Measurements from ENCODE around the gene CHRNE. TPM values are rescaled to one million over a fixed set of nuclear protein-coding genes. Genes with fewer than 3 reads are reported as not detected.
A peak's percentile ranks its signal among the peaks of the same experiment; 100 is the strongest.
"Not testable (repeated sequence)": the region's sequence is repeated elsewhere in the genome, so short reads cannot be mapped to it uniquely, and the experiment has no call there.

CHRNE gene
- total RNA-seq, 1 donor from 2014 or later: 0.98 TPM

DNA sequence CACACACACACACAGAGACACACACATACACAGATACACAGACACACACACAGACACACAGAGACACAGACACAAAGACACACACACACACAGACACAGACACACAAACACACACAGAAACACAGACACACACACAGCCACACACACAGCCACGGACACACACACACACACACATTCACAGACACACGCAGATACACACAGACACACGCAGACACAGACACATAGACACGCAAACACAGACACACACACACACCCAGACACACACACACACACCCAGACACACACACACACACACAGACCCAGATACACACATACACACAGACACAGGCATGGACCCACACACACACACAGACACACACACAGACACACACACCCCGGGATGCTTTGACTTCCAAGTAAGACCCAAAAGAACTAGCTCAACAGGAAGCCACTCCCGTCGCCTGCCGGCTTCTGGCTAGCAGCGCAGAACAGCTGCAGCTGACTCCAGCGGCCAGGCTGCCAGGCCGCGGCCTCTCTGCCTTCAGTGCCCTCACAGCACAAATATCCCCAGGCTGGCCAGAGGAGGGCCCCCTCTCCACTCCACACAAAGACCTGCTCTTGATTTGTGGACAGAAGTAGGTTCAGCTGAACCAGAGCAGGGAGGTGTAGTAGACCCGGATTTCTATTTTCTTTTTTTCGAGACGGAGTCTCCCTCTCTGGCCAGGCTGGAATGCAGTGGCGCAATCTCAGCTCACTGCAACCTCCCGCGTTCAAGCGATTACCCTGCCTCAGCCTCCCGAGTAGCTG is 6.0 kb upstream of the CHRNE start:
- TF ChIP-seq, protein P1, sequence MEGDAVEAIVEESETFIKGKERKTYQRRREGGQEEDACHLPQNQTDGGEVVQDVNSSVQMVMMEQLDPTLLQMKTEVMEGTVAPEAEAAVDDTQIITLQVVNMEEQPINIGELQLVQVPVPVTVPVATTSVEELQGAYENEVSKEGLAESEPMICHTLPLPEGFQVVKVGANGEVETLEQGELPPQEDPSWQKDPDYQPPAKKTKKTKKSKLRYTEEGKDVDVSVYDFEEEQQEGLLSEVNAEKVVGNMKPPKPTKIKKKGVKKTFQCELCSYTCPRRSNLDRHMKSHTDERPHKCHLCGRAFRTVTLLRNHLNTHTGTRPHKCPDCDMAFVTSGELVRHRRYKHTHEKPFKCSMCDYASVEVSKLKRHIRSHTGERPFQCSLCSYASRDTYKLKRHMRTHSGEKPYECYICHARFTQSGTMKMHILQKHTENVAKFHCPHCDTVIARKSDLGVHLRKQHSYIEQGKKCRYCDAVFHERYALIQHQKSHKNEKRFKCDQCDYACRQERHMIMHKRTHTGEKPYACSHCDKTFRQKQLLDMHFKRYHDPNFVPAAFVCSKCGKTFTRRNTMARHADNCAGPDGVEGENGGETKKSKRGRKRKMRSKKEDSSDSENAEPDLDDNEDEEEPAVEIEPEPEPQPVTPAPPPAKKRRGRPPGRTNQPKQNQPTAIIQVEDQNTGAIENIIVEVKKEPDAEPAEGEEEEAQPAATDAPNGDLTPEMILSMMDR (IDR thresholded peaks at IDR 0.05): peak; percentile 24 to 71 (median 36)
- TF ChIP-seq POLR2AphosphoS5 (IDR thresholded peaks at IDR 0.05; ENCODE audit: insufficient read depth in 1 of 2, low read depth in 1 of 2) (peak; percentile 54 to 63), POLR2A (IDR thresholded peaks at IDR 0.05) (no peak)
- intact Hi-C loops (cut with DNase I): loop anchor here (5.0 to 10.0 kb wide), 2 partner anchors 73 to 156 kb away; no protein-coding TSS in a partner anchor
- Histone ChIP-seq H3K4me3 (no peak overlapping the region), H3K4me1 (peaks cover 18% of the 10 kb centered on the region), H3K36me3 (no peaks in the 10 kb centered on the region), H3K27ac (peak overlapping the region; percentile 69), H3K9me3 (no peaks in the 10 kb centered on the region), H3K27me3 (no peaks in the 10 kb centered on the region)
- DNase-seq (ENCODE audit: extremely low spot score in 2 of 2): no peak

DNA sequence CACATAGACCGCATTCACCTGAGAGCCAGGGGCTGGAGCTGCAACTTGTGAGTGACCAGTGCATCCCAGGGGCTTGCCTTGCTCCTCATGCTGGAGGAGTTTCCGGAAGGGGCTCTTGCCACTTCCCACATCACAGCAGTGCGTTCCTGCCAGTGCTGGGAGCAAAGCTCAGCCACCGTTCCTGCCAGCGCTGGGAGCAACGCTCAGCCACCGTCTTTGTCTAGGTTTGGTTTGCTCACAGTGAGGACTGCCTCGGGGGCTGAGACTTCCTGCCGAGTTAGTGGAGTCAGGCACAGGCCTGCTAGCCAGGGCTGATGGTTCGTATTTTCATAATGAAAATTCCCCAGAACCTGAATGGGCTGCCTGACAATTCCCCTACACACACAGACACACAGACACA is 5.4 kb upstream of the CHRNE start:
- H3K36me3 ChIP-seq: no peaks in the 10 kb centered on the region
- peaks cover 21% of the 10 kb centered on the region for H3K4me1 ChIP-seq
- H3K27ac ChIP-seq: peak overlapping the region; percentile 69
- no peaks in the 10 kb centered on the region for H3K9me3 ChIP-seq
- H3K27me3 ChIP-seq: no peaks in the 10 kb centered on the region
- no peak overlapping the region for H3K4me3 ChIP-seq
- DNase-seq (ENCODE audit: extremely low spot score in 2 of 2): no peak
- intact Hi-C loops (cut with DNase I): loop anchor here (5.0 to 10.0 kb wide), 2 partner anchors 74 to 156 kb away; no protein-coding TSS in a partner anchor
- TF ChIP-seq, protein P1 (IDR thresholded peaks at IDR 0.05): no peak
- TF ChIP-seq POLR2A (IDR thresholded peaks at IDR 0.05) (no peak), POLR2AphosphoS5 (IDR thresholded peaks at IDR 0.05; ENCODE audit: insufficient read depth in 1 of 2, low read depth in 1 of 2) (no peak)

DNA sequence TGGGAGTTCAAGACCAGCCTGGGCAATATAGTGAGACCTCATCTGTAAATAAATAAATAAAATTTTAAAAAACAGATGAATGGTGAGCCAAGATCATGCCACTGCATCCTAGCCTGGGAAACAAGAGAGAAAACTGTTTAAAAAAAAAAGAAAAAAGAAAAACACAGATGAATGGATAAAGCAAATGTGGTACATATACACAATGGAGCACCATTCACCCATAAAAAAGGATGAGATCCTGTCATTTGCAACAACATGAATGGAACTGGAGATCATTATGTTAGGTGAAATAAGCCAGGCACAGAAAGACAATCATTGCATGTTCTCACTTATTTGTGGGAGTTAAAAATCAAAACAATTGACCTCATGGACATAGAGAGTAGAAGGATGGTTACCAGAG is 3.7 kb upstream of the CHRNE start:
- H3K9me3 ChIP-seq; H3K27me3 ChIP-seq; H3K4me3 ChIP-seq; DNase-seq (ENCODE audit: extremely low spot score in 2 of 2); H3K36me3 ChIP-seq; H3K27ac ChIP-seq: not testable (repeated sequence)
- H3K4me1 ChIP-seq: peaks cover 27% of the 10 kb centered on the region
- intact Hi-C loops (cut with DNase I): loop anchor here (5.0 to 10.0 kb wide), 2 partner anchors 76 to 158 kb away; no protein-coding TSS in a partner anchor

DNA sequence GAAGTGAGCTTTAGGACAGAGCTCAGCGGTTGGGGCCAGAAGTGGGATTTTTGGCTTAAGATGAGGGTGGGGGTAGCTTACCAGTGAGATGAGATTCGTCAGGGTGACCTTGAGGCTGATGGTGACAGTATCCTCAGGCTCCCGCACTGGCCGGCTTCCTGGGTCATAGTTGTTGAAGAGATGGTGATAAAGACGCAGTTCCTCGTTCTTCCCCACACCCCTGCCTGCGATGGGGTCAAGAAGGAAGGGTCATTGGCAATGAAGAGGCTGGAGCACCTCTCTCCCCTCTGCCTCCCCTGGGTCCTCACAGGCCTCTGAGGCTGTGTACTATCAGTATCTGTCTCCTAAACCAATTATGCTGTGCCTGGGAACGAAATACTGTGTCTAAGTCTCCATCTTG is 358 bp downstream of the CHRNE start:
- Histone ChIP-seq H3K9me3 (no peaks in the 10 kb centered on the region), H3K27me3 (no peaks in the 10 kb centered on the region), H3K4me3 (no peak overlapping the region), H3K27ac (peak overlapping the region; percentile 42), H3K36me3 (peaks cover 0 to 1% of the 10 kb centered on the region in 2 donors), H3K4me1 (peaks cover 29% of the 10 kb centered on the region)
- no peak for DNase-seq (ENCODE audit: extremely low spot score in 2 of 2)
- intact Hi-C loops (cut with DNase I): loop anchor here (10.0 kb wide), 1 partner anchor 162 kb away; no protein-coding TSS in a partner anchor
- TF ChIP-seq, protein P1 (IDR thresholded peaks at IDR 0.05): no peak
- no peak for TF ChIP-seq POLR2A (IDR thresholded peaks at IDR 0.05)
- TF ChIP-seq POLR2AphosphoS5 (IDR thresholded peaks at IDR 0.05; ENCODE audit: insufficient read depth in 1 of 2, low read depth in 1 of 2): no peak

DNA sequence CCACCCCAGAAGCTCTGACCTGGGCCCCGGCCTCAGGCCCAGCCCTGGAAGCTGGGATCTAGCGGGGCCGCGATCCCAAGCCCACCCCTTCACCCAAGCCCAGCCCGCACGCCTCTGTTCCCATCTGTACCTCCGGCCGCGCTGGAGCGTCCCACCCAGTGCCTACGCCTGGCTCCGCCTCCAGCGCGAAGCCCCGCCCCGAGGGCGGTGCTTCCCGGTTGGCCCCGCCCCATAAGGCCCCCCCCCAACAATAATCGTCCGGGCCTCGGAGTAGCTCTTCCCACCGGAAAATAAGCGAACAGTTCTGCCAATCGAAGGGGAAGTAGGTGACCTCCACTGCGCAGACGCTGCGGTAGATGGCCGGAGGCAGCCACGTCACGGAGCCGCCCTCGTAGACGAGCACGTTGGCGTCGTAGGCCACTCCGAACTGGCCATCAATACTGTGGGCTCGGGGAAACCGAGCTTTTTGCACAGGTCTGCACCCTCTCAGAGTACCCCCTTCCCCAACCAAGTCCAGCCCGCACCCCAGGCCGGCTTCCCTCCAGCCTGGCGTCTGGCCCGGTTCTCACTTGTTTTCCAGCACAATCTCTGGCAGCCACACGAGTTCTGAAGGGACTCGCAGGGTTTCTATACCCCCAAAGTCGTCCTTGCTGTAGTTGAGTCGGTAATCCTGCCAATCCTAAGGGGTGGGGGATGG is 1.1 kb downstream of the CHRNE start:
- no peaks in the 10 kb centered on the region for H3K9me3 ChIP-seq
- DNase-seq (ENCODE audit: extremely low spot score in 2 of 2): no peak
- TF ChIP-seq POLR2AphosphoS5 (IDR thresholded peaks at IDR 0.05; ENCODE audit: insufficient read depth in 1 of 2, low read depth in 1 of 2): no peak
- no peak for TF ChIP-seq POLR2A (IDR thresholded peaks at IDR 0.05)
- TF ChIP-seq, protein P1 (IDR thresholded peaks at IDR 0.05): no peak
- peak overlapping the region in 1 of 2 donors; percentile 4 for H3K4me3 ChIP-seq
- peaks cover 29% of the 10 kb centered on the region for H3K4me1 ChIP-seq
- peaks cover 0 to 9% of the 10 kb centered on the region in 2 donors for H3K36me3 ChIP-seq
- peak overlapping the region; percentile 42 for H3K27ac ChIP-seq
- intact Hi-C loops (cut with DNase I): loop anchor here (10.0 kb wide), 1 partner anchor 163 kb away; no protein-coding TSS in a partner anchor
- no peaks in the 10 kb centered on the region for H3K27me3 ChIP-seq
